HFFc6 (cell line): ENCODE results near the gene SLC29A4. TPM values are rescaled to one million over a fixed set of nuclear protein-coding genes. Genes with fewer than 3 reads are reported as not detected.
"Not testable (repeated sequence)": the region's sequence is repeated elsewhere in the genome, so short reads cannot be mapped to it uniquely, and the experiment has no call there.

Experiments
- DNase-seq: peaks from one replicate; pipeline ENCODE4 v3.0.0-alpha.2; 2018
- H3K27ac Mint-ChIP-seq: 2 replicates; pipeline ENCODE4 v1.8.0; 2020; ENCODE audit warnings: mild to moderate bottlenecking, mixed read lengths
- H3K27me3 Mint-ChIP-seq: 2 replicates; pipeline ENCODE4 v1.8.0; 2021; ENCODE audit warnings: mild to moderate bottlenecking, moderate library complexity, mixed read lengths; ENCODE audit not compliant: insufficient read depth
- H3K36me3 Mint-ChIP-seq: 2 replicates; pipeline ENCODE4 v1.8.0; 2021; ENCODE audit warnings: low read depth, mixed read lengths
- H3K4me1 Mint-ChIP-seq: 2 replicates; pipeline ENCODE4 v1.8.0; 2020; ENCODE audit warnings: low read depth, mixed read lengths
- H3K4me3 Mint-ChIP-seq: 2 replicates; pipeline ENCODE4 v1.8.0; 2020; ENCODE audit warnings: mild to moderate bottlenecking, moderate library complexity, mixed read lengths
- H3K9me3 Mint-ChIP-seq: 2 replicates; pipeline ENCODE4 v1.8.0; 2020; ENCODE audit warnings: mild to moderate bottlenecking, mixed read lengths
- CTCF ChIP-seq: fragments of 200-600 bp; sonication (generic); IDR thresholded peaks from 2 replicates; pipeline ENCODE4 v1.5.0; 2021; ENCODE audit warnings: antibody characterized with exemption, mild to moderate bottlenecking
- total RNA-seq, 6 experiments: library from RNA; stranded (reverse); fragmentation: NEBNext Ultra II Directional; extraction: Animal tissue kit (Norgen Biotek cat#: 25700); gene quantifications; 2 replicates in 1 of 6; 3 replicates in 5 of 6; pipeline ENCODE4 v1.2.3, GENCODE V29; 2021

Gene SLC29A4
- total RNA-seq, 6 experiments from 2014 or later, result 0.62 to 2.1 (median 0.84) TPM

DNA sequence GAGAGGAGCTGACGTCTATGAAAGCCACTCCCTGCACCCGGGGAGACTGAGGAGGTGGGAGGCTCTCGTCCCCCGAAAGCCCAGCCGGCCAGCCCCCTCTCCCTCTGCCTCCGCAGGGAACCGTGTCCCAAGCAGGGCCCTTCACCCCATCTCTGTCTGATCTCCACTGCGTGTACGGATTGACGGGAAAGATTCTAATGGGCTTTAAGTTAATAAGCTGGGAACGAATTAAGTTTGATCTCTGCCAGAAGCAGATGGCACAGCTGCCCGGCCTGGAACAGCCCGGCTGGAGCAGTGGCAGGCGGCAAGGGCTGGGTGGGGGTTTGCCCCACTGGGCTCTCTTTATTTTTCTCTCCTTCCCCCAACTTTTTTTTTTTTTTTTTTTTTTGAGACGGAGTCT is 6.1 kb upstream of the SLC29A4 start:
- Mint-ChIP-seq H3K27ac (no peak overlapping the region), H3K27me3 (peaks cover 24% of the 10 kb centered on the region), H3K4me3 (no peak overlapping the region), H3K4me1 (no peaks in the 10 kb centered on the region), H3K9me3 (no peaks in the 10 kb centered on the region), H3K36me3 (no peaks in the 10 kb centered on the region)
- TF ChIP-seq CTCF, result no peak
- no peak for DNase-seq

GRCh38 chr7:5278766-5279165 is 4.0 kb upstream of the SLC29A4 start:
- no peaks in the 10 kb centered on the region for H3K4me1 Mint-ChIP-seq
- no peaks in the 10 kb centered on the region for H3K36me3 Mint-ChIP-seq
- no peak for DNase-seq
- peaks cover 16% of the 10 kb centered on the region for H3K27me3 Mint-ChIP-seq
- no peak overlapping the region for H3K27ac Mint-ChIP-seq
- TF ChIP-seq CTCF, result no peak
- no peaks in the 10 kb centered on the region for H3K9me3 Mint-ChIP-seq
- no peak overlapping the region for H3K4me3 Mint-ChIP-seq

- Mint-ChIP-seq H3K27me3 (peaks cover 19% of the 10 kb centered on the region), H3K36me3 (no peaks in the 10 kb centered on the region), H3K9me3 (no peaks in the 10 kb centered on the region), H3K27ac (no peak overlapping the region), H3K4me3 (no peak overlapping the region), H3K4me1 (0 out of 2 replicates have a peak, but pooled peaks cover 4% of the 10 kb centered on the region)
- DNase-seq, result no peak
- no peak for TF ChIP-seq CTCF
Measured at GRCh38 chr7:5279734-5280133, 3.0 kb upstream of the SLC29A4 start.

DNA sequence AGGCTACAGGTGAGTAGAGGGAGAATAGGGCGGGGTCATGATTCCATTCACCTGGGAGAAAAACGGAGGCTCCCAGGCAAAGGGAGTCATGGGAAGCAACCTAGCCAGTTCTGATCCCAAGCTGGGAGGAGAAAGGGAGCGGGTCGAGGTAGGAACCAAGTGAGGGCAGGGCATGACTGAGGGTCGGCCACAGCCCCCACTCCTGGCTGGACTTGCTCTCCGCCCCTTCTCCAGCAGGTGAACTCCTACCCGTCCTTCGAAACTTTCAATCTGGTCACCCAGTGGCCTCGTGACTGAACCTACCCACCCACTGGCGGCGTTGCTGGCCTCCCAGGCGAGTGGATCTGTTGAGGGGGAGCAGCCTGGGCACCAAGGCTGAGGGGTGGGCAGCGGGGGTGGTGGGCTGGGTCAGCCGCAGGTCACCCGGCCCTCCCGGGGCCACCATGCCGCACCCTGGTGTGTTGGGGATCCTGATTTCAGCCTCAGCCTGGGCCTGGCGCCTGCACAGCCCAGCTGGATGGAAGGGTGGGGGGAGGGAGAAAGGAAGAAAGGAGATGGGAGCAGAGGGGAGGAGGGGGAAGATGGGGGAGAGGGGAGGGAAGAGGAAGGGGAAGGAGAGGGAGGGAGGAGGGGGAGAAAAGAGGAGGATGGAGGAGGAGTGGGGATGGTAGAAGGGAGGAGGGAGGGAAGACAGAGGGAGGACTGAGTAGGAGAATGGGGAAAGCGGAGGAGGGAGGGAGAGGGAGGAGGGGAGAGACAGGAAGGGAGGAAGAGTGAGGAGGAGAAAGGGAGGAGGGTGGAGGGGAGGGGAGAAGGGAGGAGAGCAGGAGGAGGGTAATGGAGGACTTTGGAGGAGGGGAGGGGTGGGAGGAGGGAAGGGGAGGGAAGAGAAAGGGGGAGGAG is 894 bp upstream of the SLC29A4 start:
- not testable (repeated sequence) for H3K27ac Mint-ChIP-seq, DNase-seq, H3K27me3 Mint-ChIP-seq, H3K36me3 Mint-ChIP-seq, H3K4me3 Mint-ChIP-seq, H3K9me3 Mint-ChIP-seq, H3K4me1 Mint-ChIP-seq

DNA sequence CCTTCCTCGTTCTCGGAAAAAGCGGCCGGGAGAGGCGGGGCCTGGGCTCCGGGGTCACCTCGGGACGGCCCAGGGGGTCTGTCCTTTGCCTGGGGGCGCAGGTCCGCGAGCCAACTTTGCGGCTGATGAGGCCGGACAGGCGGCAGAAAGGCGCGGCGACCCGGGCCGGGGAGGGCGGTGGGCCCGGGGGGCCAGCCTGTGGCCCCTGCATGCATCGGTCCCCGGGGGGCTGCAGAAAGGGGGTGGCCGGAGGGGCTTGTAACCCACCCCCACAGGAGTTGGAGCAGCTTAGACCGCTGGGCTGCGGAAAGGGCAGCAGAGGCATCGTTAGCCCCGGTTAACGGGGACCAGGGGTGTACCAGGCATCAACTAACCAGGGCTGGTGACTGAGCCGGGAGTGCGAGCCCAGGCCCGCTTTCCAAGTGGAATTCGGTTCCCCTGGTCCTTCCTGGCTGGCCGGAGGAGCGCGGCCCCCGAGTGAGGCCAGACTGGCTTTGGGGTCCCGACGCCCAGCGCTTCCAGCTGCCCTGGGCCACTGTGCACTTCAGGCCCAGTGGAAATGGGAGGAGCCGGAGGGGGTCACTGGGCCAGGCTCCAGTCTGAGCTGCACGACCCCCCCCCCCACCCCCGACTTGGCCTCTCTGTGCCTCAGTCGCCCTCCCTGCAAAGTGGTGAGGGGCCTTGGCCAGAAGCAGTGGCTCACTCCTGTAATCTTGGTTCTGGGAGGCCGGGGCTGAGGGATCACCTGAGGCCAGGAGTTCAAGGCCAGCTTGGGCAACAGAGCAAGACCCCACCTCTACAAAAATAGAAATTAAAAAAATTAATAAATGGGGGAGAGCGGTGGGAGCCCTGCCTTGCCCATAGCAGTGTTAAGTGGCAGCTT is 919 bp downstream of the SLC29A4 start:
- Mint-ChIP-seq H3K4me3 (no peak overlapping the region), H3K27ac (no peak overlapping the region), H3K36me3 (no peaks in the 10 kb centered on the region), H3K9me3 (no peaks in the 10 kb centered on the region), H3K4me1 (0 out of 2 replicates have a peak, but pooled peaks cover 4% of the 10 kb centered on the region), H3K27me3 (peaks cover 8% of the 10 kb centered on the region)
- DNase-seq, result no peak
- no peak for TF ChIP-seq CTCF
